DOHH2 (cell line): ENCODE measurements around the gene CLDN5.

Experiments
- H3F3A ChIP-seq: fragments of 200-600 bp; sonication (generic), shearing (Covaris generic); 2 replicates; pipeline ENCODE4 v1.6.0; 2016; ENCODE audit warnings: antibody characterized with exemption, mild to moderate bottlenecking; ENCODE audit not compliant: control insufficient read depth, insufficient read depth
- H3K27ac ChIP-seq: fragments of 200-600 bp; sonication (generic); 2 replicates; pipeline ENCODE4 v1.5.1; 2014; ENCODE audit warnings: low read depth, mild to moderate bottlenecking, low read length, moderate library complexity
- H3K27me3 ChIP-seq: fragments of 200-600 bp; sonication (generic); 2 replicates; pipeline ENCODE4 v1.6.1; 2014; ENCODE audit warnings: mild to moderate bottlenecking, low read length, mixed read lengths; ENCODE audit not compliant: control insufficient read depth
- H3K36me3 ChIP-seq: fragments of 200-600 bp; sonication (generic); 2 replicates; pipeline ENCODE4 v1.6.1; 2014; ENCODE audit warnings: mild to moderate bottlenecking, low read length, moderate library complexity, mixed read lengths; ENCODE audit not compliant: control insufficient read depth
- H3K4me1 ChIP-seq: fragments of 200-600 bp; sonication (generic); 2 replicates; pipeline ENCODE4 v1.6.1; 2014; ENCODE audit warnings: mild to moderate bottlenecking, low read length, mixed read lengths; ENCODE audit not compliant: control insufficient read depth
- H3K4me2 ChIP-seq: fragments of 200-600 bp; sonication (generic); 2 replicates; pipeline ENCODE4 v1.6.0; 2014; ENCODE audit warnings: mild to moderate bottlenecking, low read length, moderate library complexity
- H3K4me3 ChIP-seq: fragments of 200-600 bp; sonication (generic); 2 replicates; pipeline ENCODE4 v1.5.1; 2014; ENCODE audit warnings: mild to moderate bottlenecking, low read length, mixed read lengths
- H3K79me2 ChIP-seq: fragments of 200-600 bp; sonication (generic); 2 replicates; pipeline ENCODE4 v1.6.1; 2014; ENCODE audit warnings: mild to moderate bottlenecking, low read length, mixed read lengths; ENCODE audit not compliant: control insufficient read depth
- H3K9me2 ChIP-seq: fragments of 200-600 bp; sonication (generic); replicated peaks from 2 replicates; pipeline ENCODE4 v1.6.1; 2014; ENCODE audit warnings: mild to moderate bottlenecking, low read length, mixed read lengths; ENCODE audit not compliant: control insufficient read depth
- H3K9me3 ChIP-seq: fragments of 200-600 bp; sonication (generic); 2 replicates; pipeline ENCODE4 v1.6.1; 2014; ENCODE audit warnings: antibody characterized with exemption, low read length, mixed read lengths; ENCODE audit not compliant: control insufficient read depth, insufficient read depth
- H4K20me1 ChIP-seq: fragments of 200-600 bp; sonication (generic); 2 replicates; pipeline ENCODE4 v1.6.0; 2014; ENCODE audit warnings: low read depth, mild to moderate bottlenecking, antibody characterized with exemption, low read length, moderate library complexity; ENCODE audit not compliant: control insufficient read depth, insufficient read depth
- EZH2phosphoT487 ChIP-seq: fragments of 200-600 bp; sonication (generic); IDR thresholded peaks from 2 replicates; pipeline ENCODE4 v1.6.1; 2017; ENCODE audit warnings: borderline replicate concordance, mild to moderate bottlenecking, antibody characterized with exemption, low read length, moderate library complexity, mixed read lengths
- TF ChIP-seq, protein P1 (sequence below): fragments of 200-600 bp; sonication (generic); IDR thresholded peaks from one replicate; pipeline ENCODE4 v1.5.1; 2014; ENCODE audit warnings: antibody characterized with exemption, mild to moderate bottlenecking, low read depth, low read length; ENCODE audit not compliant: poor library complexity, severe bottlenecking

Gene CLDN5

DNA sequence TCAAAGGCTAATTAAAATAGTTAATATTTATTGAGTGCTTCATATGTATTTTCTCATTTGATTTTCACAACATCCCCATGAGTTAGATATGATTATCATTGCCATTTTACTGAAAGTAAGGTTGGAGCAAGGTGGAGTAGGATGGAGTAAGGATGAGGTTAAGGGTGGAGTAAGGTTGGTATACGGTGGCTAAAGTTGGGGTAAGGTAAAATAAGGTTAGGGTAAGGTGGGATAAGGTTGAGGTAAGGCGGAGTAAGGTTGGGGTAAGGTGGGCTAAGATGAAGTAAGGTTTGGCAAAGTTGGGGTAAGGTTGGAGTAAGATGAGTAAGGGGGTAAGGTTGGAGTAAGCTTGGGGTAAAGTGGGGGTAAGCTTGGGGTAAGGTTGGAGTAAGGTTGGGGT, 45.8 kb upstream of the CLDN5 start:
- H3K27me3 ChIP-seq, result peaks cover 11% of the 10 kb centered on the region; the same call in 1 of the 2 replicates
- H3K27ac ChIP-seq, result no peak overlapping the region
- TF ChIP-seq EZH2phosphoT487, result no peak
- TF ChIP-seq, protein P1, sequence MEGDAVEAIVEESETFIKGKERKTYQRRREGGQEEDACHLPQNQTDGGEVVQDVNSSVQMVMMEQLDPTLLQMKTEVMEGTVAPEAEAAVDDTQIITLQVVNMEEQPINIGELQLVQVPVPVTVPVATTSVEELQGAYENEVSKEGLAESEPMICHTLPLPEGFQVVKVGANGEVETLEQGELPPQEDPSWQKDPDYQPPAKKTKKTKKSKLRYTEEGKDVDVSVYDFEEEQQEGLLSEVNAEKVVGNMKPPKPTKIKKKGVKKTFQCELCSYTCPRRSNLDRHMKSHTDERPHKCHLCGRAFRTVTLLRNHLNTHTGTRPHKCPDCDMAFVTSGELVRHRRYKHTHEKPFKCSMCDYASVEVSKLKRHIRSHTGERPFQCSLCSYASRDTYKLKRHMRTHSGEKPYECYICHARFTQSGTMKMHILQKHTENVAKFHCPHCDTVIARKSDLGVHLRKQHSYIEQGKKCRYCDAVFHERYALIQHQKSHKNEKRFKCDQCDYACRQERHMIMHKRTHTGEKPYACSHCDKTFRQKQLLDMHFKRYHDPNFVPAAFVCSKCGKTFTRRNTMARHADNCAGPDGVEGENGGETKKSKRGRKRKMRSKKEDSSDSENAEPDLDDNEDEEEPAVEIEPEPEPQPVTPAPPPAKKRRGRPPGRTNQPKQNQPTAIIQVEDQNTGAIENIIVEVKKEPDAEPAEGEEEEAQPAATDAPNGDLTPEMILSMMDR, result no peak
- H3K9me2 ChIP-seq, result no peaks in the 10 kb centered on the region
- H3K4me1 ChIP-seq, result no peaks in the 10 kb centered on the region
- H4K20me1 ChIP-seq, result no peaks in the 10 kb centered on the region
- no peaks in the 10 kb centered on the region for H3K79me2 ChIP-seq
- H3F3A ChIP-seq, result no peaks in the 10 kb centered on the region
- no peaks in the 10 kb centered on the region for H3K36me3 ChIP-seq
- no peak overlapping the region for H3K4me3 ChIP-seq
- H3K9me3 ChIP-seq, result no peaks in the 10 kb centered on the region
- no peak overlapping the region for H3K4me2 ChIP-seq

DNA sequence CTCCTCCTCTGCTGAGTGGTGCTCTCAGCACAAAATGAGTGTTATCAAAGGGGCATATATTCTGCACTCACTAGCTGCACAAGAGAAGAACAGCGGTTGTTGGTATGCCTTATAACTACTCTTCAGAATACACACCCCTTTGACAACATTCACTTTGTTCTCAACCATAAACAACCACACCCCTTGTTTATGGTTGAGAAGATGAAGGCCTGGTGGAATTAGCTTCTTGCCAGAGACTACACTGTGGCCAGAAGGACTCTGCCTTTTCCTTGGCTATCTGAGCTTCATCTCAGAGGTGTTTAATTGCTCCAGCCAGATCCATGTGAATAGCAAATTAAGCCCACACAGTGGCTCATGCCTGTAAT, 45.0 kb upstream of the CLDN5 start:
- Histone ChIP-seq H3F3A (no peaks in the 10 kb centered on the region), H3K27ac (no peak overlapping the region), H3K4me2 (no peak overlapping the region), H3K9me2 (no peaks in the 10 kb centered on the region), H3K27me3 (peaks cover 11% of the 10 kb centered on the region; the same call in 1 of the 2 replicates), H3K36me3 (no peaks in the 10 kb centered on the region), H4K20me1 (no peaks in the 10 kb centered on the region), H3K4me3 (no peak overlapping the region), H3K9me3 (no peaks in the 10 kb centered on the region), H3K4me1 (no peaks in the 10 kb centered on the region), H3K79me2 (no peaks in the 10 kb centered on the region)
- TF ChIP-seq, protein P1, result no peak
- no peak for TF ChIP-seq EZH2phosphoT487

- no peaks in the 10 kb centered on the region for H3K79me2 ChIP-seq
- no peaks in the 10 kb centered on the region for H3K4me1 ChIP-seq
- no peaks in the 10 kb centered on the region for H3F3A ChIP-seq
- no peak for TF ChIP-seq EZH2phosphoT487
- TF ChIP-seq, protein P1, result no peak
- H4K20me1 ChIP-seq, result no peaks in the 10 kb centered on the region
- H3K9me2 ChIP-seq, result no peaks in the 10 kb centered on the region
- H3K4me2 ChIP-seq, result no peak overlapping the region
- peaks cover 6% of the 10 kb centered on the region; the same call in 1 of the 2 replicates for H3K27me3 ChIP-seq
- no peak overlapping the region for H3K4me3 ChIP-seq
- no peak overlapping the region for H3K27ac ChIP-seq
- no peaks in the 10 kb centered on the region for H3K9me3 ChIP-seq
- H3K36me3 ChIP-seq, result no peaks in the 10 kb centered on the region
Observed at GRCh38 chr22:19568337-19569275, 44.4 kb upstream of the CLDN5 start.
